ENCODE results near the gene TYK2.

The TYK2 gene

GRCh38 chr19:10315335-10316214 lies 64.8 kb downstream of the TYK2 start, which contains the start of gene FDX2:
TSS of gene FDX2 (minus strand) at chr19:10316015. CDS start at chr19:10315996, 19 bp downstream.
- CTCF ChIA-PET = interaction anchor here (1.1 to 2.4 kb wide), 2 partner anchors 46 to 57 kb away, joined by 4 to 8 read pairs; no protein-coding TSS in a partner anchor
- Histone ChIP-seq H3K27ac (ENCODE audit: extremely low read depth, low read depth, low read length) (peak within 1 kb of the TSS; percentile 68; the same call in 1 of the 2 replicates), H3K4me3 (ENCODE audit: low read depth, low read length) (peak within 1 kb of the TSS; percentile 79), H3K9me3 (ENCODE audit: control insufficient read depth, insufficient read depth, low read depth, low read length) (no peaks in the 10 kb centered on the region), H3K36me3 (ENCODE audit: control insufficient read depth in 2 of 2, insufficient read depth in 1 of 2, low read length in 2 of 2) (peaks cover 13 to 60% of the 10 kb centered on the region in 2 experiments; a peak in 2 of 3 replicates), H3K4me1 (ENCODE audit: control insufficient read depth, insufficient read depth, low read length) (peaks cover 3% of the 10 kb centered on the region)
- POLR2A ChIA-PET = interaction anchor here (0.6 to 1.6 kb wide), 10 partner anchors 9 to 70 kb away, joined by 3 to 8 read pairs (median 5); partner anchors contain the start of genes ICAM1, ICAM4, RAVER1 and TYK2
- no peak for TF ChIP-seq ZNF596 (tag by site-specific recombination; IDR thresholded peaks at IDR 0.05)
- TF ChIP-seq ZFP69B (tag by site-specific recombination; IDR thresholded peaks at IDR 0.05) = no peak
- peak; percentile 63; the same call in 1 of the 2 replicates for TF ChIP-seq KLF16 (tag by site-specific recombination; IDR thresholded peaks at IDR 0.05)
- no peak for TF ChIP-seq ZNF658 (tag by site-specific recombination; IDR thresholded peaks at IDR 0.05)
- TF ChIP-seq ZNF624 (tag by site-specific recombination; IDR thresholded peaks at IDR 0.05) = no peak
- peak; percentile 46; the same call in 1 of the 2 replicates for TF ChIP-seq ZNF692 (tag by site-specific recombination; IDR thresholded peaks at IDR 0.05)
- TF ChIP-seq BCL6B (tag by site-specific recombination; IDR thresholded peaks at IDR 0.05) = no peak
- no peak for TF ChIP-seq MZF1 (tag by site-specific recombination; IDR thresholded peaks at IDR 0.05; ENCODE audit: borderline replicate concordance)
- TF ChIP-seq ZNF610 (tag by site-specific recombination; IDR thresholded peaks at IDR 0.05; ENCODE audit: borderline replicate concordance) = 0 out of 2 replicates have a peak, but pooled peaks have one; percentile 60
- no peak for TF ChIP-seq ZNF311 (tag by site-specific recombination; IDR thresholded peaks at IDR 0.05; ENCODE audit: borderline replicate concordance)
- TF ChIP-seq ZNF398 (tag by site-specific recombination; IDR thresholded peaks at IDR 0.05) = no peak
- TF ChIP-seq ZNF132 (tag by site-specific recombination; IDR thresholded peaks at IDR 0.05; ENCODE audit: borderline replicate concordance) = no peak
- TF ChIP-seq ZNF24 (tag by site-specific recombination; IDR thresholded peaks at IDR 0.05) = no peak; the same call in 1 of the 2 replicates
- TF ChIP-seq ZNF629 (tag by site-specific recombination; IDR thresholded peaks at IDR 0.05) = peak; percentile 39
- TF ChIP-seq ZFHX2 (tag by site-specific recombination; conservative IDR thresholded peaks at IDR 0.05) = no peak; the same call in 1 of the 2 replicates
- TF ChIP-seq ZNF302 (tag by site-specific recombination; IDR thresholded peaks at IDR 0.05; ENCODE audit: low read depth) = no peak
- TF ChIP-seq ZNF280D (tag by site-specific recombination; IDR thresholded peaks at IDR 0.05) = no peak
- TF ChIP-seq ZNF16 (tag by site-specific recombination; IDR thresholded peaks at IDR 0.05; ENCODE audit: low read depth) = no peak
- TF ChIP-seq YY1 (tag by site-specific recombination; IDR thresholded peaks at IDR 0.05) = peak; percentile 96
- TF ChIP-seq ZNF366 (tag by site-specific recombination; conservative IDR thresholded peaks at IDR 0.05) = no peak
- no peak for TF ChIP-seq ATF2 (tag by site-specific recombination; IDR thresholded peaks at IDR 0.05; ENCODE audit: low read depth)
- no peak for TF ChIP-seq ZNF654 (tag by site-specific recombination; IDR thresholded peaks at IDR 0.05; ENCODE audit: low read depth)
- peak; percentile 66; the same call in 1 of the 2 replicates for TF ChIP-seq ZNF362 (tag by site-specific recombination; IDR thresholded peaks at IDR 0.05)
- no peak for TF ChIP-seq ZNF426 (tag by site-specific recombination; IDR thresholded peaks at IDR 0.05)
- TF ChIP-seq ZNF23 (tag by site-specific recombination; IDR thresholded peaks at IDR 0.05; ENCODE audit: borderline replicate concordance) = no peak
- no peak for TF ChIP-seq ZNF521 (tag by site-specific recombination; IDR thresholded peaks at IDR 0.05)

Data from HEK293 (cell line).